Retinal pigment epithelial cell (primary cell): Measurements from ENCODE around the gene FBLN7.

ENCODE experiments used
- DNase-seq: peaks from one replicate; pipeline ENCODE4 v3.0.0-alpha.2; 2010; ENCODE audit warnings: low read depth
- H3K4me3 ChIP-seq: 2 replicates; pipeline ENCODE4 v1.5.1; 2011; ENCODE audit warnings: mild to moderate bottlenecking, low read length, control low read depth, moderate library complexity
- CTCF ChIP-seq: conservative IDR thresholded peaks from 2 replicates; pipeline ENCODE4 v1.5.1; 2011; ENCODE audit warnings: low read depth, low read length, control low read depth, inconsistent platforms

Gene FBLN7

GRCh38 chr2:112160283-112161250, 22.4 kb downstream of the FBLN7 start:
- TF ChIP-seq CTCF = no peak
- DNase-seq = no peak
- no peak overlapping the region for H3K4me3 ChIP-seq

- no peak for DNase-seq
- TF ChIP-seq CTCF = no peak
- no peak overlapping the region for H3K4me3 ChIP-seq
These were observed 23.4 kb downstream of the FBLN7 start for GRCh38 chr2:112161431-112162145.

GRCh38 chr2:112162341-112162740, 24.2 kb downstream of the FBLN7 start:
- no peak for DNase-seq
- TF ChIP-seq CTCF = no peak
- H3K4me3 ChIP-seq = no peak overlapping the region

GRCh38 chr2:112162956-112163355, 24.8 kb downstream of the FBLN7 start:
- DNase-seq = no peak
- no peak overlapping the region for H3K4me3 ChIP-seq
- TF ChIP-seq CTCF = no peak

- no peak for DNase-seq
- TF ChIP-seq CTCF = no peak
- H3K4me3 ChIP-seq = no peak overlapping the region
These were observed 25.4 kb downstream of the FBLN7 start for GRCh38 chr2:112163541-112163981.

- TF ChIP-seq CTCF = no peak
- no peak for DNase-seq
- no peak overlapping the region for H3K4me3 ChIP-seq
These were observed 26.7 kb downstream of the FBLN7 start for GRCh38 chr2:112164876-112165275.

- DNase-seq = no peak
- no peak for TF ChIP-seq CTCF
- no peak overlapping the region for H3K4me3 ChIP-seq
These were observed 27.1 kb downstream of the FBLN7 start for GRCh38 chr2:112165296-112165695.
